Stomach (tissue), 9 donors: ENCODE results near the gene DCP1B. TPM values are rescaled to one million over a fixed set of nuclear protein-coding genes. Genes with fewer than 3 reads are reported as not detected.

ENCODE experiments used
- DNase-seq, 2 donors: peaks; one replicate each; pipeline versions ENCODE4 v3.0.0 to v3.0.0-alpha.2; 2013 to 2019
- H3K27ac ChIP-seq, 5 donors: fragments of 200-600 bp in 4 of 5; sonication (generic) in 4 of 5; one replicate each; pipeline ENCODE4 v1.5.1; 2013 to 2019; ENCODE audit warnings: mild to moderate bottlenecking in 1 of 5, moderate library complexity in 1 of 5
- H3K27me3 ChIP-seq, 3 donors: fragments of 200-600 bp; sonication (generic); one replicate each; pipeline ENCODE4 v1.5.1; 2017 to 2019; ENCODE audit warnings: mixed run types in 1 of 3
- H3K36me3 ChIP-seq, 4 donors: fragments of 200-600 bp; sonication (generic); 1 replicate in 3 of 4; 2 replicates in 1 of 4; pipeline ENCODE4 v1.5.1; 2016 to 2019
- H3K4me1 ChIP-seq, 4 donors: fragments of 200-600 bp; sonication (generic); one replicate each; pipeline ENCODE4 v1.5.1; 2016 to 2019
- H3K4me3 ChIP-seq, 4 donors: fragments of 200-600 bp; sonication (generic) in 3 of 4; one replicate each; pipeline ENCODE4 v1.5.1; 2016 to 2019; ENCODE audit warnings: mild to moderate bottlenecking in 1 of 4
- H3K9me3 ChIP-seq, 4 donors: fragments of 200-600 bp; sonication (generic); one replicate each; pipeline ENCODE4 v1.5.1; 2016 to 2019
- EP300 ChIP-seq: sonication (generic); formaldehyde crosslinking; IDR thresholded peaks from one replicate; pipeline ENCODE4 v1.6.1; 2017; ENCODE audit warnings: antibody characterized with exemption
- POLR2A ChIP-seq, 4 donors: fragments of 450-650 bp; IDR thresholded peaks; one replicate each; pipeline ENCODE4 v1.6.1; 2016; ENCODE audit warnings: antibody characterized with exemption in 4 of 4, control low read depth in 2 of 4, mild to moderate bottlenecking in 1 of 4, moderate library complexity in 1 of 4
- POLR2AphosphoS5 ChIP-seq, 3 donors: sonication (generic); formaldehyde crosslinking; IDR thresholded peaks; one replicate each; pipeline ENCODE4 v1.6.1; 2016; ENCODE audit warnings: antibody characterized with exemption in 3 of 3
- WGBS, 5 donors: extraction: QIAGEN DNeasy Blood & Tissue Kit in 3 of 5; methylation state at CpG; one replicate each; pipeline versions ENCODE4 v1.1.5 to v1.1.7; 2013 to 2018; 5-methylcytosine and 5-hydroxymethylcytosine counted together
- intact Hi-C: fragments of 100-400 bp; cut with DNase I; formaldehyde crosslinking; loops from one replicate; pipeline ENCODE4 v1.15.1; 2023; ENCODE audit warnings: low total_unique reads
- polyA plus RNA-seq, 3 donors: library from polyadenylated mRNA; stranded (reverse); fragments of 200-250 nt; gene quantifications; one replicate each; pipeline ENCODE4 v1.2.3, GENCODE V29; 2013
- total RNA-seq, 5 donors: library from RNA; depleted of rRNA; stranded (reverse); fragments of >200 nt; gene quantifications; one replicate each; pipeline versions ENCODE4 v1.1.0 to v1.2.3, GENCODE V29; 2014 to 2016
- TF ChIP-seq, protein P1 (sequence below), 7 experiments: fragments of 450-650 bp in 4 of 7; fragments of 200-600 bp in 3 of 7; sonication (generic) in 3 of 7; IDR thresholded peaks; one replicate each; pipeline ENCODE4 v1.5.1; 2016 to 2019; ENCODE audit warnings: antibody characterized with exemption in 7 of 7, control low read depth in 2 of 7, mild to moderate bottlenecking in 1 of 7
- donor health status: healthy with polysubstance abuse.
- donor health status: Bipolar disorder and iron deficiency.
- donor health status: healthy.

DCP1B gene
- total and polyA plus RNA-seq, 8 donors, result 5.8 to 43.2 (median 16.0) TPM; not detected in 1

DNA sequence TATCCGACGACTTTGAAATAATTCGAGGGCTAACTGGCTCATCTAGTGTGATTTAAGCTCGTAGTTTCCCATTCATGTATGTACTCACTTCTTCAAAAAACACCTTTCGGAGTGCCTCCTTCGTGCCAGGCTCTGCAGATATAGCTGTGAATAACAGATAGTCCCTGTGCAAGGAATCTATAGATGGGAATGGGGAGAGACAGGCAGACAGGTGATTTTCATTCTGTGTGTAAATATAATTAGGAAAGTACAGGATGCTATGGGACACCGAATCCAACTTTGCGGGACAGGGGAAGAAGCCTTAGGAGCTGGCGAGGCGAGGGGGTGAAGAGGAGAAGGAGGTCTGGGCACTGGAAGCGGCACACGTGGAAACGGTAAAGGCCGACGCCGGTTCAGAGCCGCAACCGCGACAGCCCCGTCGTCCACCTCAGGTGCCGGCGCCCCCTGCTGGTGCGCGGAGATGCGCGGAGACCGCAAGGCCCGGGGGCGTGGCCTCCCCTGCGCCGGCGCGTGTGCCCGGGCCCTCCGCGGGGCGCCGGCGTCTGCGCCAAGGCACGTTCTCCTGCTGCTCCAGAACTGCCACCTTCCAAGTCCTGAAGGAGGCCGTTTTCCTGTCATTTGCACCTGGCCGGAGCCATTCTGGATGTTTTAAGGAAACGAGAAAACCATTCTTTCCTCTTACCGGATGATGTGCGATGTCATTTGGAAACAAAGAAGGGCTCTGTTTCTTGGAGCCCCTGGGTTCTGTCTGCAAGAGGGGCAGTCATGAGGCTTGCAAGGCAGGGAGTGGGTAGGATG is 30.6 kb upstream of the DCP1B start:
- peak; percentile 90 to 96 for DNase-seq
- intact Hi-C loops, result loop anchor here (10.0 kb wide), 1 partner anchor 240 kb away; no protein-coding TSS in a partner anchor
- peak overlapping the region in 1 of 5 donors; percentile 12 for H3K27ac ChIP-seq
- H3K27me3 ChIP-seq, result peaks cover 0 to 20% (median 7%) of the 10 kb centered on the region in 3 donors
- H3K4me3 ChIP-seq, result peak overlapping the region in 3 of 4 donors; percentile 31 to 34 (median 33)
- no peaks in the 10 kb centered on the region for H3K9me3 ChIP-seq
- TF ChIP-seq POLR2A (IDR thresholded peaks at IDR 0.05), result no peak
- TF ChIP-seq, protein P1, sequence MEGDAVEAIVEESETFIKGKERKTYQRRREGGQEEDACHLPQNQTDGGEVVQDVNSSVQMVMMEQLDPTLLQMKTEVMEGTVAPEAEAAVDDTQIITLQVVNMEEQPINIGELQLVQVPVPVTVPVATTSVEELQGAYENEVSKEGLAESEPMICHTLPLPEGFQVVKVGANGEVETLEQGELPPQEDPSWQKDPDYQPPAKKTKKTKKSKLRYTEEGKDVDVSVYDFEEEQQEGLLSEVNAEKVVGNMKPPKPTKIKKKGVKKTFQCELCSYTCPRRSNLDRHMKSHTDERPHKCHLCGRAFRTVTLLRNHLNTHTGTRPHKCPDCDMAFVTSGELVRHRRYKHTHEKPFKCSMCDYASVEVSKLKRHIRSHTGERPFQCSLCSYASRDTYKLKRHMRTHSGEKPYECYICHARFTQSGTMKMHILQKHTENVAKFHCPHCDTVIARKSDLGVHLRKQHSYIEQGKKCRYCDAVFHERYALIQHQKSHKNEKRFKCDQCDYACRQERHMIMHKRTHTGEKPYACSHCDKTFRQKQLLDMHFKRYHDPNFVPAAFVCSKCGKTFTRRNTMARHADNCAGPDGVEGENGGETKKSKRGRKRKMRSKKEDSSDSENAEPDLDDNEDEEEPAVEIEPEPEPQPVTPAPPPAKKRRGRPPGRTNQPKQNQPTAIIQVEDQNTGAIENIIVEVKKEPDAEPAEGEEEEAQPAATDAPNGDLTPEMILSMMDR (IDR thresholded peaks at IDR 0.05), result peak in 5 of 7 experiments; percentile 46 to 94 (median 93)
- TF ChIP-seq EP300, result no peak
- peak in 2 of 3 donors; percentile 29 to 32 for TF ChIP-seq POLR2AphosphoS5 (IDR thresholded peaks at IDR 0.05)
- no peaks in the 10 kb centered on the region for H3K36me3 ChIP-seq
- peaks cover 5 to 16% (median 10%) of the 10 kb centered on the region in 4 donors for H3K4me1 ChIP-seq
- WGBS, 5 donors, result 13 to 15% (median 13%) methylated on average over 38 to 47 of the region's 47 CpGs

DNA sequence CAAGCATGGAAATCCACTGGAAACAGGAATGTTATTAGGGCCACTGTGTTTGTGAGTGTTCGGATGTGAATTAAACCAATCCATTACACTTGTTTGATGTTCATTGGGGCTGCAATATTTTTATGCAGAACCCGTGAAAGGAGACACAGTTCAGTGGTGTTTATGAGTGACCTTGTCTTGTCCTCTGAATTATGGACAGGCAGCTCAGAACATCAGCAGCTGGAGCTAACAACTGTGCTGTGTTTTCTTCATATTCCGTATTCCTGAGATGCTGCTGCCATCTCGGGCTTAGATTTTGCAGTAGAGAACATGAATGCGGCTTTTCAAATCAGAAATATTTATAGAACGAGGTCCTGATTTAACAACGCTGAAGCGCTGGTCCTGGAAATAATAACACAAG is 28.2 kb upstream of the DCP1B start:
- TF ChIP-seq, protein P1 (IDR thresholded peaks at IDR 0.05), result no peak
- TF ChIP-seq POLR2A (IDR thresholded peaks at IDR 0.05), result no peak
- no peak for TF ChIP-seq EP300
- TF ChIP-seq POLR2AphosphoS5 (IDR thresholded peaks at IDR 0.05), result no peak
- Histone ChIP-seq H3K4me1 (peaks cover 5 to 16% (median 10%) of the 10 kb centered on the region in 4 donors), H3K27ac (no peak overlapping the region), H3K4me3 (no peak overlapping the region), H3K36me3 (no peaks in the 10 kb centered on the region), H3K9me3 (no peaks in the 10 kb centered on the region), H3K27me3 (peaks cover 0 to 20% (median 7%) of the 10 kb centered on the region in 3 donors)
- DNase-seq, result no peak
- intact Hi-C loops, result loop anchor here (10.0 kb wide), 1 partner anchor 238 kb away; no protein-coding TSS in a partner anchor
- 65 to 81% (median 76%) methylated on average over 8 of the region's 8 CpGs for WGBS, 5 donors

DNA sequence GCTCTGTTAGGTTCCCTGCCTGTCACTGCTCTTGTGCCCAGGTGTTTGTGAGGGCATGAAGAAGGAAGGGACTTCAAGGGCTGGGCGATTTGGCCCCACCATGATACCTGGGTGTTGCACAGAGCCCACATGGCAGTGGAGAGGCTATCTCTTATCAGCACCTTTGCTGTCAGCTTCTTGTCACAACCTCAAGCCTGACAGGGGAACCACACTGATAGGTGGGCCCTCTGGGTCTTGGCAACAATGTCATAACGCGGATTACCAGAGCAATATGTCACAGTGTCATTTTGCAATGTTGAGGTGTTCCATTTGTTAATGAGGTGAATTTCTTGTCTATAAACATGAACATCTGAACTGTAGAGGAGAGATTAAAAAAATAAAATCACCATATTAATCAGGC is 25.6 kb upstream of the DCP1B start:
- DNase-seq, result no peak
- peaks cover 0 to 7% (median 7%) of the 10 kb centered on the region in 3 donors for H3K27me3 ChIP-seq
- WGBS, 5 donors, result 75 to 91% (median 85%) methylated on average over 3 of the region's 3 CpGs
- no peaks in the 10 kb centered on the region for H3K36me3 ChIP-seq
- H3K27ac ChIP-seq, result no peak overlapping the region
- TF ChIP-seq POLR2A (IDR thresholded peaks at IDR 0.05) (no peak), EP300 (no peak), POLR2AphosphoS5 (IDR thresholded peaks at IDR 0.05) (no peak)
- TF ChIP-seq, protein P1 (IDR thresholded peaks at IDR 0.05), result no peak
- no peaks in the 10 kb centered on the region for H3K9me3 ChIP-seq
- H3K4me1 ChIP-seq, result peaks cover 0 to 5% (median 3%) of the 10 kb centered on the region in 4 donors
- intact Hi-C loops, result loop anchor here (10.0 kb wide), 1 partner anchor 235 kb away; no protein-coding TSS in a partner anchor
- H3K4me3 ChIP-seq, result no peak overlapping the region

DNA sequence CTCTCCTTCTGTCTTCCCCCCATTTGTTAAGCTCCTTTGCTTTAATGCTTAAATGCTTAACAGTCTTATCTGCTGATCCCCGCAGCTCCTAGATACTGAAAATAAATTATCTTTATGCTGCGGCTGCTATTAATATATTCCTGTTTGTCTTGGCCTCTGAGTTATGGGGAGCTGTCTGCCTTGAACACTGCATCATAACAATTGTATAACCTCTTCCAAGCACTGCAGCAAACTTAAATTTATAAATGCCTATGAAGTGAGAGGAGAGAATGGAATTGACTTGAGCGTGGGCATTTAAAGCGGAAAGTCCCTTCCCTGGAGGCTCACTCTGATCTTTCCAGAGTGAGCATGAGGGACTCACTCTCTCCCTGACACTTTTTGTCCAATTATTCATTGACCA is 23.1 kb upstream of the DCP1B start:
- no peak overlapping the region for H3K4me3 ChIP-seq
- TF ChIP-seq POLR2AphosphoS5 (IDR thresholded peaks at IDR 0.05) (no peak), POLR2A (IDR thresholded peaks at IDR 0.05) (no peak), EP300 (no peak)
- TF ChIP-seq, protein P1 (IDR thresholded peaks at IDR 0.05), result no peak
- intact Hi-C loops, result no loop called here
- no peaks in the 10 kb centered on the region for H3K4me1 ChIP-seq
- H3K27ac ChIP-seq, result no peak overlapping the region
- no peaks in the 10 kb centered on the region for H3K27me3 ChIP-seq
- H3K9me3 ChIP-seq, result no peaks in the 10 kb centered on the region
- H3K36me3 ChIP-seq, result no peaks in the 10 kb centered on the region
- no peak for DNase-seq
- 45 to 58% (median 54%) methylated on average over 4 of the region's 4 CpGs for WGBS, 5 donors
